Dermis blood vessel endothelial cell (primary cell): ENCODE measurements around the gene NCAM1. TPM values are rescaled to one million over a fixed set of nuclear protein-coding genes. Genes with fewer than 3 reads are reported as not detected.
A peak's percentile ranks its signal among the peaks of the same experiment; 100 is the strongest.
"Not testable (repeated sequence)": the region's sequence is repeated elsewhere in the genome, so short reads cannot be mapped to it uniquely, and the experiment has no call there.

Source experiments
- DNase-seq: peaks from one replicate; pipeline ENCODE4 v3.0.0; 2010
- total RNA-seq: library from RNA; depleted of rRNA; stranded (reverse); fragments of >200 nt; gene quantifications from 2 replicates; pipeline ENCODE4 v1.2.3, GENCODE V29; 2014

NCAM1 gene
- total RNA-seq, 1 donor from 2014 or later: 2.2 TPM

DNA sequence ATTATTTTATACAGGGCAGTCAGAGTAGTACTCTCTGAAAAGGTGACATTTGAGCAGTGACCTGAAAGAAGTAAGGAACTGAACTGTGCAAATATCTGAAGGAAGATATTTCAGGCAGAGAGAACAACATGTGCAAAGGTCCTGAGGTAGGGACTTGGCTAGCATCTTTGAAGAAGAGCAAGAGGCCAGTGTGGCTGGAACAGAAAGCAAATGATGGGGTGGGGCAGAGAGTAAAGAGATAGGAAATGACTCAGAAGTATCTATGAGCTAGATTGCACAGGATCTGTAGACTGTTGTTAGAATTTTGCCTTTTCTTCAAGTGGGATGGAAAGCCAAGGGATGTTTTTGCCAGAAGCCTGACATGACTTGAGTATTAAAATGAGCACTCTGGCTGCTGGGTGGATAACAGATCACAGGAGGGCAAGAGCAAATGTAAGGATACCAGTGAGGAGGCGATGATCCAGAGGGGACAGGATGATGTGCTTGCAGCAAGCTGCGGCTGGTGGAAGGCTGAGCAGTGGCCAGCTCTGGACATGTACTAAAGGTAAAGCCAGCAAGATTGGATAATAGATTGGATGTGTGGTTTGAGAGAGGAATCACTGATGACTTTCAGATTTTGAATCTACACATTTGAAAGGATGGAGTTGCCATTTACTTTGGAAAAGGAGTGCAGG, 320.0 kb downstream of the NCAM1 start:
- DNase-seq: no peak

DNA sequence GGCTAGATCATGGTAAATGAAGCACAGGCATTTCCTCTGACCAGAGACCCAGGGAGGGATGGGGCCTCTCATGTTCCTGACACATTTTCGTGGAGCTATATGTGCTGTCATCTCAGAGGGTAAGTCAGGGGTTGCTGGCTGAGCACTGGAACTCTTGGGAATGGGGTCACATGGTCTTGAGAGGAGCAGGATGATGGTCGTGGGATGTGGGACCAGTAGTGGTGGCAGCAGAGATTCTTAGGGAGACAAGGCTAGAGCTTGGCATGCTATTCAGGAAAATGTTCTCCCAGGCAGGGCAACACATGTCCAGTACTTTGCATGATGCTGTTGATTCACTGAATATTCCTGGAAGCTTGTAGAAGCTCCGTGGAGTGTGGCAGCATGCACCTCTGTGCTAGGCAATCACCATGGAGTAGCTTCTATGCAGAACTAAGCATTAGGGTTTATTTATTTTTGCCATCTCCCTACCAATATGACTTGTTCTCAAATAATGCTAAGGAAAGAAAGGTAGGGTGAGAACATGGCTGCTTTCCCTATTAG, 321.7 kb downstream of the NCAM1 start:
- DNase-seq: no peak

DNA sequence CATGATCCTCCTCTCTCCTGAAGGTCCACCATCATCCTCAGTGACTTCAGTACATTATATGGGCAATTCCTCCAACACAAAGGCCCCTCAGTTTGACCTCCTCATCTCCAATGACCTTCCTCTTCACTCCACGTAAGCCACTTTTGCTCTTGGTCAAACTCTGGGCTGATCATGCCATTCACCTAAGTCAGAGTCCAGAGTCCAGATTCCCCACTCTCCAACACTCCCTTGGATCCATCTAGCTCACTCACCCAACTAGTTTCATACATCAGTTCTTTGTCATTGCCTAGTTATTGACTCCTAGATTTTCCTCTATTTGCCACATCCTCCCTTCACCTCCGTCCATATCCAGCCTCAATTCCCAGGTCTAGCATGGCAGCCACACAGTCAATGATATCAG, 322.7 kb downstream of the NCAM1 start:
- DNase-seq: no peak

DNA sequence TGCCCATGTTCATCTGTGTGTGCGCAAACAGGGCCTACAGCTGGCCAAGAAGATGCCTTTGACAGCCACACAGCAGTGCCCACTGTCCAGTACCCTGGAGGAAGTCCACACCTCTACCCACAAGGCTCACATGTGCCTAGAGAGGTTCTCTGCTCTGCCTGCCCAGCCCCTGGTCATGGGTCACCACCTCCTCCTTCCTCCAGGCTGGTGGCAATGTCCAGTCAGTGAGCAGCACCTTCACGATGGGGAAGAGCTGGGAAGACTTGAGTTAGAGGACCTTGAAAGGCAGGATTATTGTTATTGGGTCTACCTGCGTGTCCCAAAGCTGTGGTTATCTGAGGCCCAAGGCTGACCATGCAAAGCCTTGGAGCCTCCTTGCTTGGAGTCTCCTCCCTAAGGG, 324.8 kb downstream of the NCAM1 start:
- no peak for DNase-seq

DNA sequence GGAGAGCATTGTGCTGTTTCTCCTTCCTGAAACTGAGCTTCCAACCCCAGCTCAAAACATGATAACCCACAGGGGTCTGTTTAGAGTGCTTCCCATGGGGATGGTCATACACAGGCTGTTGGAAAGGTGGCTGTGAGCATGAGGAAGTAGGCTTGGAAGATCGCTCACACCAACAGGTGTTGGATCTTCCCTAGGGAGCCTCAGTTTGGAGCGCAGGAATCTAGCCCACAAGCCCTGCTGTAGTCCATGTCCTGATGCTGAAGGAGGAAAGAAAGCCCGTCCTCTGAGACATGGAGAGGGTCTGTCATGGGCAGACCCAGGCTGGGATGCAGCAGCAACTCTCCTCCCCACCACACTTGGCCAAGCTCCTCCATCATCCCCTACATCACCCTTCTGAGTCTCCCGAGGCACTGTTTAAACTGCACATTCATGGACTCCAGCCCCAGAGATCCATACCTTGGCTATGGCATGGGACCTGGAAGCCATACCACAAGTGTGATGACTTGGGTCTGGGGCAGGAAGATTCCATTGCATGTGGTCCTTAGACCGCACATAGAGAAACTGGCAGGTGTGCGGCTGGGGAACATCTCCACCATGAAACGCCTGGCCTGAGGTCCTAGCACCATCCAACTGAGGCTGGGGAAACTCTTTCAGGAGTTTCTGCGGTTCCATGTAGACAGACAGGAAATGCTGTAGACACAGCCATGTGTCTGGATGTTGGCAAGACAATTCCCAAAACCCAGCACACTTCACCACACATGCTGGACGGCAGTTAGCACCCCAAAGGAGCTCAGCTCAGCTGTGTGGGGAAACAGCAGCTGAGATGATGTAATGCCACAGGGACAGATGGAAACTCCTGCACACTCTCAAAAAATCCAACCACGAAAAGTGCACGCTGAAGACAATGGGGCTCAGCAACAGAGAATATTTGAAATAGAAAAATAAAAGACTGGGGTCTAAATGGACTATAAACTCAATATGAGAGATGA, 325.6 kb downstream of the NCAM1 start:
- no peak for DNase-seq

DNA sequence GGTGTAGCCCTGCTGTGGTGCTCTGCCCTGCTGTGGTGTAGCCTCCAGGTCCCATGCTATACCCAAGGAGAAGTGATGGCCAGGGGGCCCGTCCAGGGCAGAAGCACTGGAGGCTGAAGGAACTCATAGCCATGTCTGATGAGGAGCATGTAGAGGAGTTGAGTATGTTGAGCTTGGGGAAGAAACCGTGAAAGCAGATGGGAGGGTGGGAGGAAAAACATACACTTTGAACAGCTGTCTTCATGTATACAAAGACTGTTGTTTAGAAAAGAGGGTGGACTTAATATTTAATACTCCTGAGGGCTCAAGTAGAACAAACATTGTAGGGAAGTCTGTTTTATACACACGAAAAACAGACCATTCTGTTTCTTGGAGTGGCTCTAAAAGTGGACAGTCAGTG, 326.6 kb downstream of the NCAM1 start:
- DNase-seq: no peak

DNA sequence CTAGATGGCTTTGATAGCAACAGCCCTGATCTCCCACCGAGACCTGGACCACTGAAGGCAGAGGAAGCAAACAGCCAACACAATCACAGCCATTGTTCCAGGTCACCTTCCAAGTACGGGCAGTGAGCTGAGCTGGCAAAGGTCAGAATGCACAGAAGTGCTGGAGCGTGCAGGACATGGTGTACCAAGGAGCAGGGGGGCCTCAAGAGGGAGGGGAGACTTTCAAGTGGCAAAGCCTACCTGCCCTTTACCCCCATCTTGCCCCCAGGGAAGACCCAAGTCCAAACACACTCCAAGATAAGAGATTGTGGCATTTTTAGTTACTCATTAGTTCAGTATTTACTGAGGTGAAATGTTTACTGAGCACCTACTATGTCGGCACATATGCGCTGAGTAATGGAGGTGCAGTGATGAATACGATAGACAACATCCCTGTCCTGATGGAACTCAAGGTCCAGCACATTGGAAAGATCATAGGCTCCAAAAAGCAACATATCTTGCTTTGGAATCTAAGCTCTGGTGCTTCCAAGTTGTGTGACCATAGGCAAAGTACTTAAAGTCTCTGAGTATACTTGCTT, 327.2 kb downstream of the NCAM1 start:
- DNase-seq: no peak

DNA sequence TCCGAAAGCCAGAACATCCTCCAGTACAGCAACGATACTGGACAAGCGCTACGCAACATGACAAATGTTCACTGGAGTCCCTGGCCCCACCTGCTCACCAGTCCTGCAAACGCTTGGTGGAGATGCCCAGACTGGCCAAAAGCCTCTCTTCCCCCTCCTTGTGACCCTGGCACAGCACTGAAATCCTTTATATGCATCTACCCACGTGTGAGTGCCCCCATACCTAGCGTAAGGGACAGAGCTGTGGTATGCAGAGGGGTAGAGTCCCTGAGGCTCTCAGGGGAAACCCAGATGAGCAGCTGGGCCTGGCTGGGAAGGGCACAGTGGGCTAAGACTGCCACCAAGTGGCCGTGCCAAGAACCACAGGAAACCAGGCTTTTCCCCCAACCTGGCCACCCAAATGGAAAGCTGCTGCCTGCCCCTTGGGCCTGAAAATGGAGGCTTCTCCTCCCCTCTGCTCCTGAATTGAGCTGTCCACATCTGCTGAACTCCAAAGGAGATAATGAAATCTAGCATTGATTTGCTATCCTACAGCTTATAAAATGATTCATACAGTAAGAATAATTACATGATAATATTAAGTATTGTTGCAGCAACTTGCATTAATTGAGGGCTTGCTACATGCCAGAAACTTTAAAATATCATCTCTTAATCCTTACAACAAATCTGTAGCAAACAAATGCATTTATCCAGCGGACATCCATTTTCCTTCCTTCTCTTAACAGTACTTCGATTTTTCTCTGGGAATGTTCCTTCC, 328.4 kb downstream of the NCAM1 start:
- DNase-seq: peak; percentile 73

DNA sequence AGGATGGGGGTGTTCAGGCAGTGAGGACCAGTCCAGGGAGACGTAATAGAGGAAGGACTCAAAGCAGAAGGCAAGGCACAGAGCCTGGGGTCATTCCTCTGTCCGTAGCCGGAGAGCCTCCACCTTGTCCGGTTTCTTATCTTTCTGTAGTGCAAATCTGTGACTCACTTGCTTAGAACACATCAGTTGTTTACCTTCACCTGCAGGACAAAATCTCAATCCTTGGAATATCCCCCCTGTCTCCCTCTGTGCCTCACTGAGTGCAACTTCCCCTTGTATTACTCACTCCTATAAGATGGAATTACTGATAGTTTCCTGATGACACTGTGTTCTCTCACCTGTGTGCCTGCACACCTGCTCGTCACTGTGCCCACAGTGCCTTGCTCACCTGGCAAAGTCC, 332.7 kb downstream of the NCAM1 start:
- DNase-seq: no peak

DNA sequence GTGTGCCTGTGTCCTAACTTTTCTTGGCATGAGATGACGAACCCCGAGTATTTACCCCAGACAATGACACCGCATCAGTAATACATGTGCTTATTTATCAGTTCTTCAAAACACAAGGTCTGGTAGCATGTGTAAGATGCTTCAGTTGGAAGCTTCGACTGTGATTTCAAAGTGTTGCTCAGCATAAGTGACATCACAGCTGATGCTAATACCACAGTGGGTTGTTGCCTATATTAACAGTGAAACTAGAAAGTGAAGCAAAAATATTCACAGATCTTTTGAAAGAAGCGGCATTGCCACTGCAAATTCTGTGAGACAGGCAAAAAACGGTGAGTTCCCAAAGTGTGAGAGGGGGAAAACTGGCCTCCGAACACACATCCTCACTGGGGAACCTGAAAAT, 334.8 kb downstream of the NCAM1 start:
- DNase-seq: no peak

DNA sequence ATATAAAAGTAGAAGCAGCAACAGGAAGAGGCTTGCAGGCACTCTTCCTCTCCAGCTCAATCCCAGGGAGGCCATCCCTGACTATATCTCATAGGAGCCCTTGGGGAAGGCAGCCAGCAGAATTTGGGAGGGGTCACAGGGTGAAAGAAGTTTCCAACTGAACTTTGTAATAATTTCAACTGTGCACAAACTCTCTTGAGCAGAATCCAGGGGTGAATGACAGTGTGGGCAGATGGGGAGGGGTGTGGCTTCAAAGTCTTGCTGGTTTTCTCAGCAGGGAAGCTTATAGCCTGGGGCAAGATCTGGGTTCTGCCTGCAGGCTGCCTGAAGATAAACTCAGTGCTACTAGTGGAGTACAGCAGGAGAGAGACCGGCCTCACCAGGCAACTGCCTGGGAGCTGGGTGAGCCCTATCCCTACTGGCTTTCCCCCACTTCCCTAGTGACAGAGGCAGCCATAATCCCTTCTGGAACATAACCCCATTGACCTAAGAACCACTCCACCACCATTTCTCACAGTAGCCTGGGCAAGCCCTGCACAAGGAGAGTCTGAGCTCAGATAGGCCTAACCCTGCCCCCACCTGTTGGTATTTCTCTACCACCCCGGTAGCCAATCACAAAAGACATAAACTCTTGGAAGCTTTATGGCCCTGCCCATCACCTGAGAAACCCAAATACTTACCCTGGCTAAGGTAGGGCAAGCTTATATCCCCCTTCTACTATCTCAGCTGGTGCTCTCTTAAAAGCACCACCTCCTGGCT, 335.4 kb downstream of the NCAM1 start:
- no peak for DNase-seq

DNA sequence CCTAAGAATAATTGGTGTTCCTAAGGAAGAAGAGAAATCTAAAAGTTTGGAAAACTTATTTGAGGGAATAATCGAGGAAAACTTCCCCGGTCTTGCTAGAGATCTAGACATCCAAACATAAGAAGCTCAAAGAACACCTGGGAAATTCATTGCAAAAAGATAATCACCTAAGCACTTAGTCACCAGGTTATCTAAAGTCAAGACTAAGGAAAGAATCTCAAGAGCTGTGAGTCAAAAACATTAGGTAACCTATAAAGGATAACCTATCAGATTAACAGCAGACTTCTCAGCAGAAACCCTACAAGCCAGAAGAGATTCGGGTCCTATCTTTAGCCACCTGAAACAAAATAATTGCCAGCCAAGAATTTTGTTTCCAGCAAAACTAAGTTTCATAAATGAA, 337.3 kb downstream of the NCAM1 start:
- not testable (repeated sequence) for DNase-seq

DNA sequence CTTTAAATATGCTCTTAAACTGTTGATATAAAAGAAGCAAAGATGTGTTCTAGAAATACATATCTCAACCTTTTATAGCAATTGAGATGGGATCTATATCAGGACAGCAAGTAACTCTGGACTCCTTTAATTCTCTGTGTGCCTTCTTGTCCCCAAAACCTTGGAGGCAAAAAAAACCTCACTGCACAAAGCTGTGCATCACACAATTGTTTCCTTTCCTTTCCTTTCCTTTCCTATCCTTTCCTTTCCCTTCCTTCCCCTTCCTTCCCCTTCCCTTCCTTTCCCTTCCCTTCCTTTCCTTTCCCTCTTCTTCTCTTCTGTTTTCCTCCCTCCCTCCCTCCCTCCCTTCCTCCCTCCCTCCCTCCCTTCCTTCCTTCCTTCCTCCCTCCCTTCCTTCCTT, 343.7 kb downstream of the NCAM1 start:
- no peak for DNase-seq

DNA sequence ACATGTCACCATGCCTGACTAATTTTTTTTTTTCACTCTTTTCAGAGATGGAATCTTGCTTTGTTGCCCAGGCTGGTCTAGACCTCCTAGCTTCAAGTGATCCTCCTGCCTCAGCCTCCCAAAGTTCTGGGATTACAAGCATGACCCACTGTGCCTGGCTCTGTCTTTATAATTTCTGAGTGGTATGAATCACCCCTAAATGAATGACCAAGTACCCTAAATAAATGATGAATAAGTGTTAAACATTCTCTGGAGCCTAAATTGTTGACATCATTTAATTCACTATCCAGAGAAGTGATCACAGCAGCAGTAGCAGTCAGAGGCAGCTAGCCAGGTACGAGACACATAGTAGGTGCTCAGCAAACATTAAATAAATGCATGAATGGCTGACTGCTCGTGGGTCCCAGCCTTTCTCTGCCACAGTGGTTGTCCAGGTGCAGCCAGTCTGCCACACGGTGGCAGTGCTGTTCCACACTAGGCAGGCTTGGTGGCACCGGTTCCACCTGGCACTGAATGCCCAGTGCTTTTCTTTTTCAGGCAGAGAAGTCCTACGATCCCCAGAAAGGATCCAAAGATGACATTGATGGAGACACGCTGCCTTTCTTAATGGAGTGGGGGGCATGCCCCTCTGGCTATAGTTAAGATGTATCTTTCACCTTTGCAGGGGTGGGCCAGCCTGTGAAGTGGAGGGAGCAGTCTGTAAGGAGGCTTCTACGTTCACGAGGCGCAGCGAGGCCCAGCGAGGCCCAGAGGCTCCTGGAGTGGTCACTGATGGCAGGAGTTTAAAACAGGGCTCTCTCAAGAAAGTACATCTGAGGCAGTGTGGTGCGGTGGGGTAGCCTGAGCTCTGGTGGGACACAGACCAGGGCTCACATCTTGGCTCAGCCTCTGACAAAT, 344.5 kb downstream of the NCAM1 start:
- peak; percentile 80 for DNase-seq

DNA sequence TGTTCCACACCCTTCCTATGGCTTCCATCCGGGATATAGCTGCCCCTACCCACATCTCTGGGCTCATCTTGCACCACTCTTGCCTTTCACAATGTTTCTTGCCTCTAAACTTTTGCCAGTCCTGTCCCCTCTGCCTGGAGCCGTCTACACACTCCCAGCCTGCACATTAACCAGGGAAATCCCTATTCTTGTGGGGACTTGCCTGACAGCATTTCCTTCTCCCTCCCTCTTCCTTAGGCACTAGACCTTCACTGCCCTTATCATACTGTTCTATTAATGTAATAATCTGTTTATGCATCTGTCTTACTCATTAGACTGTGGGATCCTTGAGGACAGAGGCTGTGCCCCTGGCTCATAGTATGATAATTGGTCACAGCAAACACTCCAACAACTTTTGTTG, 347.4 kb downstream of the NCAM1 start:
- DNase-seq: no peak

DNA sequence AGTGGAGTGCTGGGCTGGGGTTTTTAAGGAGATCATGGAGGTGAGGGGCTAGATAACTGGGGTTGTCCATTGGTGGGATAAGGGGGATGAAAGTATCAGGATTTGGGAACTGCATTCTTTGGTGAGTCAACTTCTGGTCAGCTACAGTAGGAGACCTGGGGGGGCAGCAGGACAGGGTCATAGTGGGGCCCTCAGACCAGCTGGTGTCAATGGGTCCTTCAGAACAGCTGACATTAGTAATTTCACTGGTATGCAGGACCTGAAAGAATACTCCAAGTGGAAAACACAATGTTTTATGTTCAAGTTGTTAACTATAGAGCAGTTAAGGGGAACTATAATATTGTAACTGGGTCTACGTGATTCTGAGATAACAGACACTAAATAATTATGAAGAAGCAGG, 350.3 kb downstream of the NCAM1 start:
- DNase-seq: no peak

DNA sequence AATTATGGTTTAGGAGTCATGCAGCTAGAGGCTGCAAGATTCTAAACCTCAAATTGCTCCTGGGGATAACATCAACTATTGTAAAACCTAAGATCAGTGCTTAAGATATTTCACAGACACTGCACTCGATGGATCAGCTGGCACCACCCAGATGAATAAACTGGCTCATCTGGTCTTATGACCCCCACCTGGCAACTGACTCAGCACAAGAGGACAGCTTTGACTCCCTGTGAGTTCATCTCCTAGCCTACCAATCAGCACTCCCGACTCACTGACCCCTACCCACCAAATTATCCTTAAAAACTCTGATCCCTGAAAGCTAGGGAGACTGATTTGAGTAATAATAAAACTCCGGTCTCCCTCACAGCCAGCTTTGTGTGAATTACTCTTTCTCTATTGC, 352.4 kb downstream of the NCAM1 start:
- DNase-seq: no peak

DNA sequence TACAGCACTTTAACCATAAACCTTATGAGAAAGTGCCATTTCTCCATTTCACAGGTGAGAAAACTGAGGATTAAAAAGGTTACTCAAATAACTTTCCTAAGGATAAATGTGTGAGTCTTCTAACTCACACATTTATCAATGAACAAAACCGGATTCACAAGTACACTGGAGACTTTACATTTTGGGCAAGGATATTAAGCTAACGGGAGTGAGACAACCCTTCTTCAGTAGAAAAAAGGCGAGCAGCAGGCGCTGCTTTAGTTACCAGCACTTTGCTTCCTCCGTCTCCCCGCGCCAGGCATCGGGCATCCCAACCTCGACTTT, 352.8 kb downstream of the NCAM1 start:
- no peak for DNase-seq

DNA sequence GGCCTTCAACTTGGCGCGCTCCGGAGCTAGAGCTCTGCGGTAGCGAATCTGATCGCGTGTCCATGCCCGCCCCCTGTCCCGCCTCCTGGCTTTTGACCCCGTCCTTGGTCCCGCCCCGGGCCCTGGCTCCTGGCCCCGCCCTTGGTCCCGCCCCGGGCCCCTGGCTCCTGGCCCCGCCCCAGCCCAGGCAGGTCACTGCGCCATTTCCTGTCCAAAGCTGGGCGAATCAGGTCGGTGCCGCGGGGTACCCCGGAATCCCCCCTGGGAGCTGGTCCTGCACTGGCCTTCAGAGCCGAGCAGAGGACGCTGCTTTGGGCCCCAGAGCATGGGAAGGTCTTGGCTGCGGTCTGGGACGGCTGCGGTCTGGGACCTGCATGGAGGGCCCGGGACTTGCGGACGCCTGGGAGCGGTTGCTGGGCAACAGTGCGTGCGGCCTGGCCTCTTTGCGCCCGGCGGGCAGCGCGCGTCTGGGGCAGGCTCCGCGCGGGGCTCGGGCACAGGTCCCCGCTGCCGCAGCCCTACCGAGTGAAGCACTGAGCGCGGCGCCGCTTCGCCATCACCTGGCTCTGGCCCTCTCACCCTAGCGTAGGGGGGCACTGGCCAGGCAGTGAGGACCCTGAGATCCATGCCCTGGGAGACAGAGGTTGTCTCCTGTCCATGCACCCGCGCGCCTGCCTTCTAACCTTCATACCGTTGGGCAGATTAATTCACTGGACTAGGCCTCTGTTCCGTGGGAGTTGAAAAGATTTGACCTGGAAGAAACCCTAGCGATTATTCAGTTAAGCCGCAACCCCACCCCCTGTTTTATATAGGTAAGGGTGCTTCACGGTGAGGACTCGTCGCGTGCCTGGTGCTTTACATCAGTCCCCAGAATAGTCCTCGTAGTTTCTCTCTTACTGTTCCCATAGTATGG, 353.4 kb downstream of the NCAM1 start, which contains the start of gene TTC12:
Gene TTC12, plus strand, starts transcription at position 195 of the 913 bp plus-strand sequence. CDS start 1,675 bp downstream, outside the sequence.
- peak; percentile 91 for DNase-seq

DNA sequence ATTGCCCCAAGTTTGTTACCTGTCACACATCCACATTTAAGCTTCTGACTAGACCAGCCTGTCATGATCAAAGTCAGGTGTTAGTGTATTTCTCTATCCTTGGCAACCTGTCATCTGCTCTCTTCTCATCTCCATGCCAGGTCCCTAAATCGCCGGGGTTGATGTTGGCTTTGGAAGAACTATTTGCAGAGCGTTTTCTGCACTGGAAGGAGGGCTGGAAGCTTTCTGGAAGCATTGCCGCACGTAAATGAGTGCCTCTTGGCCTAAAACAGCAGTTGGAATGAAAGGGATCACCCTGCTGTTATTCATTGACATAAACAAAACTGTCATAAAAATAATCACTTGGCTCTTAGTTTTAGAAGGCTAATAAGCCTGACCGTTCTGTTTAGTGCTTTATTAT, 354.6 kb downstream of the NCAM1 start:
- DNase-seq: no peak
